Left cardiac atrium (tissue), 4 donors: ENCODE data around the gene ZNF212. TPM values are rescaled to one million over a fixed set of nuclear protein-coding genes. Genes with fewer than 3 reads are reported as not detected.

ENCODE experiments used
- ATAC-seq, 2 donors: fragments of 200-7000 bp; cut with Tn5 transposase; one replicate each; pipeline ENCODE4 v1.9.1; 2020; ENCODE audit warnings: mild to moderate bottlenecking in 2 of 2, moderate library complexity in 2 of 2
- DNase-seq: peaks from one replicate; pipeline ENCODE4 v3.0.0-alpha.2; 2020
- intact Hi-C, 2 donors: fragments of 100-400 bp; cut with DNase I; formaldehyde crosslinking; loops; one replicate each; pipeline versions ENCODE4 v1.14.1 to v1.15.1; 2022 to 2023
- total RNA-seq, 2 donors: library from RNA; stranded (reverse); fragmentation: NEBNext Ultra II Directional; extraction: Animal tissue kit (Norgen Biotek cat#: 25700); gene quantifications; one replicate each; pipeline ENCODE4 v1.2.1, GENCODE V29; 2021
- donor health status: DM: no; HTN: yes; CAD: no.
- donor health status: DM: no; HTN: yes; CAD: no; lungs with severe emphysema.
- donor health status: DM: yes; HTN: yes; CAD: no.
- donor health status: Dilated cardiomyopathy.

Gene ZNF212
- total RNA-seq, 2 donors from 2014 or later: 4.9 to 6.0 TPM

DNA sequence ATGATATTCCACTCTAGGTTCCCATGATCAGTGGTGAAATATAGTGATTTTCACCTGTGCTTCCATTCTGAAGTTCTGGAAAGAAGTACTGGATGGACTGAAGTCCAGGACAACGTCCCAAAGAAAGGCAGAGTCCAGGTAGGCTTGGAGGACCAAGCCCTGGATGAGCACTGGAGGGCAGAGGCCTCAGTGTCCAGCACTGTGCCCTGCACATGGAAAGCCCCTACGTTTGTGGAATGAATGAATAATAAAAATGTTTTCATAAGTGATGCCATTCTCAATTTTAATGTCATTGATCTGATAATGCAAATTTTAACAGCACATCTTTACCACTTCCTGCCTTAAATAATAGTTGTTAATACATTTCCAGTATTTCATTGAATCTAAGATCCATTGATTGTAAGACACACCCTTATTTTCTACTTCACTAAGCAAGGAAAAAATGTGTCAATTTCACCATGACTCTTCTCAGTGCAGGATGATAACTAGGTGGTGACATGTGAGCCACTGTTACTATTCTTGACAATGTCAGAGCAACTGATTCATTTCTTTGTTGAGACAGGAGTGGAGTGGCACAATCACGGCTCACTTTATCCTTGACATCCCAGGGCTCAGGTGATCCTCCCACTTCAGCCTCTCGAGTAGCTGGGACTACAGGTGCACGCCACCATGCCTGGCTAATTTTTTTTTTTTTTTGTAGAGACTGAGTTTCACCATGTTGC is 57.7 kb downstream of the ZNF212 start:
- intact Hi-C loops: no loop called here
- DNase-seq (no peak), ATAC-seq (no peak)

DNA sequence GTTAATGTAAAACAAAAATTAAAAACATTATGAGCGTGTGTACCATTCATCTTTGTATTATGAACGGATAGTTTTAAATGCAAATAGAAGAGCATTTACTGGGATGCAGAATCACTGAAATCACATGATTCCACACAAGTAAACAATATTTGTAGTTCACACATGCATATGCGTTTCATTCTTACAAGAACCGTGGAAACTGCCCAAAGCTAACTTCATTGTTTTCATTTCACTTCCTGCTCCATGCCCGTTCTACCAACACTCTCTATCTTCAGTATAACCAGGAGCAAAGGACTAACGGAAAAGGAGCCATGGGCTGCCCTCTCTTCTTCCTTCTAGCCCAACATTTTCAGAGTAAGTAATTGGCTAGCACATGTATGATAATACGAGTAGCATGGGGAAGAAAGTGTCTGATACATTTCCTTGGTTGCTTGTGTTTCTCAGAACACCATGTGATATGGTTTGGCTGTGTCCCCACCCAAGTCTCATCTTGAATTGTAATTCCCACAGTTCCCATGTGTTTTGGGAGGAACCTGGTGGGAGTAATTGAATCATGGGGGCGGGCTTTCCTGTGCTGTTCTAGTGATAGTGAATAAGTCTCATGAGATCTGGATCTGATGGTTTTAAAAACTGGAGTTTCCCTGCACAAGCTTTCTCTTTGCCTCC is 61.3 kb downstream of the ZNF212 start:
- intact Hi-C loops: no loop called here
- ATAC-seq: no peak
- no peak for DNase-seq

DNA sequence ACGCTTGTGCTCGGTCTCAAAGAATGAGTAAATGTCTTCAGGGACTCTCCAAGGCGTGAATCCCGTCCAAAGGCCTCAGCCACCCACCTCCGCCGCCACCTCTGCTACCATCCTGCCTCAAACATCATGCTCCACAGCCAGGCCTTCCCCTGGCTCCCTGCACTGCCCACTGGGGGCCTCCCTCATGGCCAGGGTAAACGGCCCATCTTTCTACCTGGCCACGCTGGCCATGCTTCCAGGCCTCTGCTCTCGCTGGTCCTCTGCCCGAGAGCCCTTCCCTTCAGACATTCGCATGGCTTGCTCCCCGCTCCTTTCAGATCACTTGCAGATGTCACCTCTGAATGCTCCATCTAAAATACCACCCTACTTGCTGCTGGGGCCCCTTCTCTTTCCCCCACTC is 62.8 kb downstream of the ZNF212 start:
- ATAC-seq (no peak), DNase-seq (no peak)
- intact Hi-C loops: no loop called here

DNA sequence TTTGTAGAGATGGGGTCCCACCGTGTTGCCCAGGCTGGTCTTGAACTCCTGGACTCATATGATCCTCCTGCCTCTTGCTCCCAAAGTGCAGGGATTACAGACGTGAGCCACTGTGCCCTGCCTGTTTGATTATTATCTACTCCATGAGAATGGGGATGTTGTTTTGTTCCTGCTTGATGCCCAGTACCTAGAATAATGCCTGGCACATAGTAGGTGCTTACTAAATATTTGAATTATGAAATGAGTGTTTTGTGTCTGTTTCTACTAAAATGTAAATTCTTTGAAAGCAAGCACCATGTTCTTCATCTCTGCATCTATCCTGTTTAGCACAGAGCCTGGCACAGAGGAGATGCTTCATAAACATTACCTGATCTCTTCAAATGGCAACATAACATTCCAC is 63.4 kb downstream of the ZNF212 start:
- no peak for ATAC-seq
- intact Hi-C loops: no loop called here

DNA sequence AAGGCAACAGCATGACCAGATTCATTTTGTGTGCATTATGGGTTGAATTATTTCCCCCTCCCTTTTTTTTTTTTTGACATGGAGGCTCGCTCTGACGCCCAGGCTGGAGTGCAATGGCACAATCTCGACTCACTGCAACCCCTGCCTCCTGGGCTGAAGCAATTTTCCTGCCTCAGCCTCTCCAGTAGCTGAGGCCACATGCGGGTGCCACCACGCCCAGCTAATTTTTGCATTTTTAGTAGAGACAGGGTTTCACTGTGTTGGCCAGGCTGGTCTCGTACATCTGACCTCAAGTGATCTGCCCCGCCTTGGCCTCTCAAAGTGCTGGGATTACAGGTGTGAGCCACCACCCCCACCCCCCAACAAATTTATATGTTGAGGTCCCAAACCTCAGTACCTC is 64.6 kb downstream of the ZNF212 start:
- no peak for ATAC-seq
- no peak for DNase-seq
- intact Hi-C loops: no loop called here

More for the DNA sequence above, 63.4 kb downstream of the ZNF212 start:
- DNase-seq: no peak

Other genes starting within 250 kb of the ZNF212 start
- gene PDIA4, start 211.1 kb upstream of the ZNF212 start, total RNA-seq: 10 to 100 TPM; 56.2 to 95.3 TPM
- gene ZNF786, start 148.9 kb upstream of the ZNF212 start, total RNA-seq: 1 to 10 TPM; 2.9 to 3.0 TPM
- 1 to 10 TPM in 1 of 2 donors, under 1 TPM in 1; 0.79 to 1.0 TPM for gene ZNF425, start 113.3 kb upstream of the ZNF212 start, total RNA-seq
- gene ZNF398, start 92.2 kb upstream of the ZNF212 start, total RNA-seq: 10 to 100 TPM in 1 of 2 donors, 1 to 10 TPM in 1; 7.3 to 10.7 TPM
- gene ZNF282, start 44.1 kb upstream of the ZNF212 start, total RNA-seq: 10 to 100 TPM; 11.5 to 13.3 TPM
- gene ZNF783, start 22.5 kb downstream of the ZNF212 start, total RNA-seq: 1 to 10 TPM; 5.8 to 8.6 TPM
- 1 to 10 TPM; 6.6 to 7.5 TPM for gene ZNF777, start 221.4 kb downstream of the ZNF212 start, total RNA-seq